AML-193 (cell line): ENCODE measurements around the gene TRIO.

Source experiments
- DNase-seq, 2 experiments: peaks; one replicate each; lab custom pipeline; 2025; lab: John Stamatoyannopoulos, UW

Gene TRIO

DNA sequence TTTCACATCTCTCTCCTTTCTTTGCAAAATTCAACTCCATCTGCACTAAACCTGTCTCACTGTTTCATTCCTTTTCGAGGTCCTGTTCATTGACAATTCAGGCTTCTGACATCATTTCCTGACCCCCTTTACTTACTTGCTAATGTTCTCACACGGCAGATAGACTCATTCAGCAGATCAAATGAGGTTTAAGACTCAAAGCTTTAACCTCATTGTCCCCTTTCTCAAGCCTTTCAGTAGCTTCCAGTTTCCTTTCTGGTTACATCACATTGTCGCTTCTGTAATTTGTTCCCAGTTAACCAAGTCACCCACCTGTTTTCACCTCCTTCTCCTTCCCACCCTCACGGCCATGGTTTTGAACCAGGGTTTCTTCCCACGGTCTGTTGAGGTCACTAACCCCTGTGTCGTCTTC lies 295.1 kb downstream of the TRIO start:
- no peak for DNase-seq

GRCh38 chr5:14439087-14439871 lies 296.1 kb downstream of the TRIO start:
- no peak for DNase-seq

GRCh38 chr5:14440223-14440581 lies 297.1 kb downstream of the TRIO start:
- no peak for DNase-seq

DNA sequence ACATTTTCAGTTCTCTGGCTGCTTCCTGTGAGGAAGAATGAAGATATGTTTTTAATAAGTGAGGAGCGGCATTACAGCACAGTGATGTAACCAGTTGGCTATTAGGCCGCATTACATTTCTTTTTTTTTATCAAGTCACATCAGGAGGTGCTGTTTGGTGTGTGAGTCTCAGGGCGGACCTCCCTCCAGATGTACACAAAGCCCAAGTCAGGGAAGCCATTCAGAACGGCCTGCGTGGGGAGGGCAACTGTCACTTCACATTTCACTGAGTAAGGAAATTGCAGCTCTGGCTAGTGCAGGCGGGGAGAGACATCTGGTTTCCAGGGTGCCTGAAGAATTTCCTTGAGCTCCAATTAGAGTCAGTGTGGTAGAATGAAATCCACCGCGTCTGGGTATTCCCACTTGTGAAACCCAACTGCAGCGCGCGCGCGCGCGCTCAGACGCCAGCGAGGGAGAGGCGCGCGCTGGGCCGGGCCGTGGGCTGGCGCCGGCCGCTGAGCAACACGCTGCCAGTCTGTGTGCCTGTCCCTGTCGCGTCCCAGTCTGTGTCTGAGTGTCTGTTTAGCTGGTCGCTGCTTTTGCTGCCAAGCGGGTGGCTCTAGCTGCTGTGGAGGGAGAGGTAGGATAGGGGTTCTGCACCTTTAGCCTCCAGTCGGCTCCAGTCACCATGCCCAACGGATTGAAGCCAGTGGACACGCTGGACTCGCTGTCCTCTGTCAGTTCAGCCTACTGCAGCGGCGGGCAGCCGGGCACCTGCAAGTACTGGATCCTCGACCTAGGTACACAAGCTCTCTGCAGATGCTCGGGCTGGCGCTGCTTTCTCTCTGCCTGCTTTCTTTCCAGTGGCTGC lies 297.7 kb downstream of the TRIO start:
- DNase-seq = no peak

DNA sequence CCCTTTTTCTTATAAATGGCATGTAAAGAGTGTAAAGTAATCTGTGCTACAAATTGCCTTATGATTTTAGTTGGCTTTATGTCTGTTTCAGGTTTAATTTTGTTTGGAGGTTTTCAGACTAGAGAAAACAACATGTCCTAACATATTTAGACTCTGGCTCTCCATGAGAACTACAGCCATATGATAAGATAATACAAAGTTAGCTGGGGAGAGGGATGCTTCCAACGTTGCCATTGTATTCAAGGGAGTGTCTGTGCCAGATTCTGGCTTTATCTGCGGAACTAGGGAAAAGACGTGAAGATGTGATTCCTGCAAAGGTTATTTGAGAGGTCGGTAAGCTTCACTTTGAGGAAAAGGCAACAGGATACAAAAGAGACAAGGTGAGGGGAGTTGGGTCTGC lies 298.5 kb downstream of the TRIO start:
- DNase-seq = no peak

DNA sequence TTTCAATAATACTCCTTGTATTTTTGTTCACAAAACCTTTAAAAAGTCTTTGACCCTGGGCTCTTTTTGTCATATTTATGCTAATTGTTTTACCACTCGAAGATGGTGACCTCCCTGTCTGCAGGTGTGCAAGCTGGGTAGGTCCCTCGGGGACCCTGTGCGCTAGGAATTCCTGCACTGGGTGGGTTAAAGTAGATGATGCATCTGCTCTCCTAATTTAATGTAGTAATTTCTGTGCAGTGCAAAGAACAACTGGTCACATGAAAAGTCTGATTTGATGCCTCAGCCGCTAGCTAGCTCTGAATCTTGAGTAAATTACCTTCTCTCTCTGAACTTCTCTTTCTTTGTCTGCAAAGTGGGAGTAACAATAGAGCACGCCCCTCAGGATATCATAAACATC lies 299.4 kb downstream of the TRIO start:
- DNase-seq = no peak

- DNase-seq = no peak
Measured at GRCh38 chr5:14443671-14444093, 300.5 kb downstream of the TRIO start.

- DNase-seq = no peak
Measured at GRCh38 chr5:14444161-14444560, 301.0 kb downstream of the TRIO start.

DNA sequence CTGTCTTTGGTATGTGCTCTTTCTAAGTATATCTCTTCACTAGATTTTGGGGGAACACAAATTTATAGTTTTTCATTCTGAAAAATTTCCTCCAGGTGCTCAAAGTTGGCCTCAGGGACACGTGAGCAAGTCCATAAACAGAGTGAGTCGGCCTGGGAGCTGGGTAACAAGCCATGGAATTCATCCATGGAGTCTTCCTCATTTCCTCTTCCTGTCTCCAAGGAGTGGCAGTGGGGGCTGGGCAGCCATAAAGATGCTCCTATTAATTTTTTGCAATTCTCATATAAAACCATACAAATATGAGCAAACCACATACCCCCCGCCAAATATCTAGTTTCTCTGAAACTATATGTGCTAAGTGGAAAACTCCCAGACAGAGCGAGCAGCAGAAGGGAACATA lies 301.9 kb downstream of the TRIO start:
- DNase-seq = no peak

GRCh38 chr5:14445576-14446290 lies 302.6 kb downstream of the TRIO start:
- DNase-seq = no peak

DNA sequence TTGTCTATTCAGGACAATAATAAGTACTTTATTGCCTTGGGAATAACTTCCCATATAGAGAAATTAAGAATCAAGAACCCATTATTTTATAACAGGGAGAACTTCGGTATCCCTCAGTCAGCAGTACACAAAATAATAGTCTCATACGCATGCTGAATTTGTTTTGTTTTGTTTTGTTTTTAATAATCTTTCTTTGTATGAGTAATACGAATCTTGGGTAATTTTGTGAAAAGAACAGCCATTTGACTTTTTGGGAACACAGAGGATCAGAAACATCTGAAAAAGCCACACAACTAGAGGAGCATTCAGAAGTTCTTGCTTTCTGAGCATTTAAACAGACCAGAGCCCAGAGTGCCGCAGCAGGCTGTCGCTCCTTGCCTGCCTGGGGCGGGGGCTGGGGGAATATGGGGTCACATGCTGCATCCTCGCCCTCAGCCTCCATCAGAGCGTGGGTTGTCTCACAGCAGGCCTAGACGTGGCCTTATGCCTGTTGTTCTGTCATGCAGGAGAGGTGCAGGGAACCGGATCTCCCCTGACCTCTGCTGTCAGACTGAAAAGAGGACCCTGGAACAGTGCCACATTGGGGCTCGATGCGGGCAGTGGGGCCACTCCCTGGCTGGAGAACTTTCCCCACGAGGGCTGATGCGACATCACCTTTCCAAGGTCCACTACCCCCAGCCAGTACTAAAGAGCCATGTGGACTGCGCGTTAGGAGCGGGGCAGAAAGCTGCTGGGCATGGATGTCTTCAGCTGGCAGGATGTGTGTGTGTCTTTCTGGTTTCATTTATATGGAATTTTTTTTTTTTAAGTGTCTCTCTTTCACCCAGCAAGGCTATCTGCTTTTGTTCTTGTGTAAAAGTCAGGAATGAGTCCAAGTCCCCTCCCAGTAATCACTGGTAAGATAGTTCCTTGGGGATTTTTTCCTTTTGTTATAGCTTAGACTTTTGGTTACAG lies 305.1 kb downstream of the TRIO start:
- DNase-seq = no peak

DNA sequence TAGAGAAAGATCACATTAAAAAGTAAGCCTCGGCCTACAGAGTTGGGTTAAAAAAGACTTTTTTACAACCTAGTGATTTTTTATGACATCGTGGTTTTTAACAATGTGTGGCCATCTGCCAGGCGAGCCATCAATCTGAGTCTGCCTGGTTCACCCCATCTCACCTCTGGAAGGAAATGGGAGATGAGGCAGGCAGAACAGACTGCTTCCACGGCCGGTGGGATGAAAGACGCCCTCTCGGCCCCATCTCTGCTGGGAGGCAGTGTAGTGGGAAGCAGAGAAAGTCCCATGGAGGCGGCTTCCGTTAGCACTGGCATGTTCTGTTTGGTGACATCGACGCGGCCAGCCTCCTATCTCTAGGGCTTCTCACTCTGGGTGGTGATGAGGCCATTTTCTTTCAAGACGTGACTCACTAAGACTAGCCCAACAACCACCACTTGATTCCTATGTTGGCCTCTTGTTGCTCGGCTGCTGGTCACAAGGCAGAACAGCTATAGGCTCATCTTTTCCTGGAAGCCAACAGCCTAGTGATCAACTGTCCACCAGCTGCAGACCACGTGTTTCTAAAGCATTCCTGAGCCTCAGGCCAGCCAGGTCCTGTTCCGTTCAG lies 306.0 kb downstream of the TRIO start:
- DNase-seq = no peak

- no peak for DNase-seq
Measured at GRCh38 chr5:14450018-14450524, 306.9 kb downstream of the TRIO start.

DNA sequence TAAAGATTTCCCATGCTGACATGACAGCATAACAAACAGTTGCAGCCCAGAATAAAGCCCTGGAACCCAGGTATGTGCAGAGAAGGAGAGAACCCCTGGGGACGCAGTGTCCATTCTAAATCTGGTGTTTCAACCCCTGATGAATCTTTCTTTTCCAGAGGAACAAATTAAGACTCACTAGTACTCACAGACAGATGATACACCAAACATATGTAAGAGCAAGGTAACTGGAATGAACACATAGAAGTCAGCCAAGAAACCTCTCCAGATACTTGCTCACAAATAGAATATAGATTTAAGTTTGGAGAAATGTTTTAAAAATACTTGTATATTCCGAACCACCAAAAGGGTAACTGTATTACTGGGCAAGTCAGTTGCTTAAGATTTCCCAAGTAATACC lies 307.6 kb downstream of the TRIO start:
- DNase-seq = no peak

- DNase-seq = no peak
Measured at GRCh38 chr5:14451871-14452270, 308.7 kb downstream of the TRIO start.

- DNase-seq = no peak
Measured at GRCh38 chr5:14452685-14453454, 309.7 kb downstream of the TRIO start.

DNA sequence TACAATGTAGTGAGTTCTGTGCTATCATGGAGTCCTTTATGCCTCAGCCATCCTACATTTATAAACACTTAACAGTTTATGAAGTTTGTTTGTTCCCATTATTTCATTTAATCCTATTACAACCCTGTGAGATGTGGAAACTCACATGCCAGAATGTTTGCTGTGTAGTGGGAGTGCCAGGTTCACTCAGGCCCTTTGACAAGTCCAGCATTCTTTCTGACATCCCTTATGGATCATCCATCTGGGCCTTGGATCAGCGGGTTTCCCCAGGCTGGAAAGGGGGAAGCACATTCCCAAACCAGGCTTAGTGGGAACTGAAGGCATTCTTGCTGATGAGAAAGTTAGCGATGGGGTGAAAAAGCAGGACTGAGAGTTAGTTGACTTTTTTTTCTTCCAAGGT lies 310.3 kb downstream of the TRIO start:
- DNase-seq = no peak

DNA sequence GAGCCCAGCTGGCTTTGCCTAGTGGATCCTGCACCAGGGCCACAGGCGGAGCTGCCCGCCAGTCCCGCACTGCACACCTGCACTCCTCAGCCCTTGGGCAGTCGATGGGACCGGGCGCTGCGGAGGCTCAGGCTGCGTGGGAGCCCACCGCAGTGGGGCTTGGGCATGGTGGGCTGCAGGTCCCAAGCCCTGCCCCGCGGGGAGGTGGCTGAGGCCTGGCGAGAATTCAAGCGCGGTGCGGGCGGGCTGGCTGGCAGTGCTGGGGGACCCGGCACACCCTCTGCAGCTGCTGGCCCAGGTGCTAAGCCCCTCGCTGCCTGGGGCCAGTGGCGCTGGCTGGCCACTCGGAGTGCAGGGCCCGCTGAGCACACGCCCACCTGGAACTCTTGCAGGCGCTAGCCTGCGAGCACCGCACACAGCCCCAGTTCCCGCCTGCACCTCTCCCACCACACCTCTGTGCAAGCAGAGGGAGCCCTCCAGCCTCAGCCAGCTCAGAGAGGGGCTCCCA lies 312.7 kb downstream of the TRIO start:
- no peak for DNase-seq

- DNase-seq = no peak
Measured at GRCh38 chr5:14457476-14457875, 314.3 kb downstream of the TRIO start.

- DNase-seq = no peak
Measured at GRCh38 chr5:14458414-14458813, 315.3 kb downstream of the TRIO start.
